GM12878 (cell line): Measurements from ENCODE around the gene KYAT1. TPM values are rescaled to one million over a fixed set of nuclear protein-coding genes. Genes with fewer than 3 reads are reported as not detected.

Experiments
- ATAC-seq: fragments of 200-7000 bp; cut with Tn5 transposase; 3 replicates; pipeline ENCODE4 v1.9.1; 2020; ENCODE audit warnings: mild to moderate bottlenecking, moderate library complexity
- BruUV-seq: library from RNA; stranded (reverse); fragments of 400-500 nt; replicated peaks from 2 replicates; lab custom pipeline; 2021; lab: Mats Ljungman, UMichigan
- CTCF ChIA-PET: fragments of 300-600 bp; sonication (Branson Sonifier 250); formaldehyde crosslinking; extraction: SDS; loops from one replicate; lab custom pipeline; 2021; ENCODE audit warnings: inconsistent platforms; lab: Yijun Ruan, JAX
- POLR2A ChIA-PET: fragments of 350-600 bp; formaldehyde crosslinking; extraction: SDS; loops from one replicate; lab custom pipeline; 2021; ENCODE audit warnings: inconsistent platforms; lab: Charles Lee
- RAD21 ChIA-PET: fragments of 300-600 bp; sonication (Branson Sonifier 250); formaldehyde crosslinking; loops from one replicate; lab custom pipeline; 2023; ENCODE audit warnings: antibody characterized with exemption; ENCODE audit not compliant: unreplicated experiment; lab: Charles Lee
- SMC1A ChIA-PET: fragments of 300-600 bp; sonication (Branson Sonifier 250); formaldehyde crosslinking; loops from one replicate; lab custom pipeline; 2023; ENCODE audit not compliant: unreplicated experiment, uncharacterized antibody; lab: Charles Lee
- DNase-seq: peaks from one replicate; pipeline ENCODE4 v3.0.0-alpha.2; 2011; ENCODE audit warnings: low read depth, low spot score
- FAIRE-seq: peaks from 3 replicates; lab custom pipeline; 2011; peaks lifted over from hg19 to GRCh38; lab: Jason Lieb, UNC
- H2AFZ ChIP-seq: 2 replicates; pipeline ENCODE4 v1.6.0; 2011; ENCODE audit warnings: low read depth, low read length, control low read depth; ENCODE audit not compliant: control insufficient read depth
- H3K27ac ChIP-seq: 2 replicates; pipeline ENCODE4 v1.5.1; 2011; ENCODE audit warnings: control low read depth; ENCODE audit not compliant: control insufficient read depth, insufficient read depth
- H3K27me3 ChIP-seq, 2 experiments: replicated peaks in 1 of 2; 2 replicates each; pipeline versions ENCODE4 v1.6.0 to v1.6.1; 2011; ENCODE audit warnings: low read length in 1 of 2; ENCODE audit not compliant: control insufficient read depth in 2 of 2, insufficient read depth in 2 of 2
- H3K36me3 ChIP-seq, 2 experiments: 2 replicates each; pipeline ENCODE4 v1.5.1; 2011; ENCODE audit warnings: low read length in 1 of 2; ENCODE audit not compliant: control insufficient read depth in 2 of 2, insufficient read depth in 2 of 2
- H3K4me1 ChIP-seq: 2 replicates; pipeline ENCODE4 v1.6.1; 2011; ENCODE audit warnings: mild to moderate bottlenecking, low read length, moderate library complexity, mixed read lengths; ENCODE audit not compliant: control insufficient read depth, insufficient read depth
- H3K4me2 ChIP-seq: 2 replicates; pipeline ENCODE4 v1.6.0; 2011; ENCODE audit warnings: control low read depth; ENCODE audit not compliant: control insufficient read depth, insufficient read depth
- H3K4me3 ChIP-seq: fragments of 200-600 bp; sonication (generic); 2 replicates; pipeline ENCODE4 v1.5.1; 2016
- H3K79me2 ChIP-seq: 2 replicates; pipeline ENCODE4 v1.6.0; 2011; ENCODE audit warnings: low read length; ENCODE audit not compliant: control insufficient read depth, insufficient read depth
- H3K9ac ChIP-seq: 2 replicates; pipeline ENCODE4 v1.8.0; 2011; ENCODE audit warnings: low read length, control low read depth, mixed read lengths; ENCODE audit not compliant: control insufficient read depth, insufficient read depth
- H3K9me3 ChIP-seq: replicated peaks from 3 replicates; pipeline ENCODE4 v1.5.1; 2011; ENCODE audit warnings: mild to moderate bottlenecking, low read length; ENCODE audit not compliant: control insufficient read depth, insufficient read depth
- H4K20me1 ChIP-seq: 2 replicates; pipeline ENCODE4 v1.6.0; 2011; ENCODE audit not compliant: control insufficient read depth, insufficient read depth
- CBX3 ChIP-seq: fragments of 200-600 bp; sonication (generic); IDR thresholded peaks from 2 replicates; pipeline ENCODE4 v1.6.1; 2016; ENCODE audit warnings: low read depth, borderline replicate concordance
- CREB1 ChIP-seq: IDR thresholded peaks from 2 replicates; pipeline ENCODE4 v1.6.1; 2012; ENCODE audit warnings: low read depth, mild to moderate bottlenecking, inconsistent platforms
- EP300 ChIP-seq, 2 experiments: fragments of 150-350 bp in 1 of 2; IDR thresholded peaks; 2 replicates each; pipeline ENCODE4 v1.6.1; 2011 to 2012; ENCODE audit warnings: low read depth in 2 of 2, low read length in 2 of 2, borderline replicate concordance in 1 of 2, improper control_type of control experiment in 1 of 2, inconsistent platforms in 1 of 2; ENCODE audit not compliant: control insufficient read depth in 1 of 2
- EZH2 ChIP-seq: IDR thresholded peaks from 2 replicates; pipeline ENCODE4 v1.6.1; 2012; ENCODE audit warnings: low read depth, mild to moderate bottlenecking, control low read depth, inconsistent platforms, low read length, borderline replicate concordance; ENCODE audit not compliant: control insufficient read depth
- KLF5 ChIP-seq: fragments of 450-650 bp; IDR thresholded peaks from 2 replicates; pipeline ENCODE4 v1.6.1; 2014; ENCODE audit warnings: mild to moderate bottlenecking; ENCODE audit not compliant: partially characterized antibody
- MXI1 ChIP-seq: fragments of 150-350 bp; IDR thresholded peaks from 2 replicates; pipeline ENCODE4 v1.6.1; 2011; ENCODE audit warnings: low read depth, mild to moderate bottlenecking, inconsistent platforms, low read length, improper control_type of control experiment
- NRF1 ChIP-seq: conservative IDR thresholded peaks from 2 replicates; pipeline ENCODE4 v1.6.1; 2011; ENCODE audit warnings: mild to moderate bottlenecking, low read depth, low read length, improper control_type of control experiment
- POLR2AphosphoS5 ChIP-seq: IDR thresholded peaks from 2 replicates; pipeline ENCODE4 v1.6.1; 2011; ENCODE audit warnings: mild to moderate bottlenecking, low read length, inconsistent platforms
- RBBP5 ChIP-seq: fragments of 200-600 bp; sonication (generic); conservative IDR thresholded peaks from 2 replicates; pipeline ENCODE4 v1.6.1; 2016
- RUNX3 ChIP-seq: IDR thresholded peaks from 2 replicates; pipeline ENCODE4 v1.6.1; 2012; ENCODE audit warnings: low read length, inconsistent platforms
- SP1 ChIP-seq: IDR thresholded peaks from one replicate; pipeline ENCODE4 v1.6.1; 2011; ENCODE audit warnings: low read depth, low read length
- SRF ChIP-seq, 2 experiments: IDR thresholded peaks; 2 replicates each; pipeline ENCODE4 v1.6.1; 2011; ENCODE audit warnings: low read depth in 2 of 2, low read length in 2 of 2, mild to moderate bottlenecking in 1 of 2, moderate library complexity in 1 of 2
- TAF1 ChIP-seq: IDR thresholded peaks from 2 replicates; pipeline ENCODE4 v1.6.1; 2011; ENCODE audit warnings: mild to moderate bottlenecking, low read depth, low read length, borderline replicate concordance
- TCF7 ChIP-seq: IDR thresholded peaks from 2 replicates; pipeline ENCODE4 v1.6.1; 2014; ENCODE audit warnings: antibody characterized with exemption, borderline replicate concordance
- WGBS: methylation state at CpG from one replicate; pipeline ENCODE4 v1.1.6; 2016; ENCODE audit warnings: low lambda C conversion rate; ENCODE audit not compliant: insufficient replicate concordance, insufficient coverage; ENCODE audit errors: missing lambda C conversion rate; 5-methylcytosine and 5-hydroxymethylcytosine counted together
- in situ Hi-C: fragments of 300-500 bp; cut with MboI; formaldehyde crosslinking; loops from 9 replicates; pipeline ENCODE4 v1.14.3; 2018; ENCODE audit warnings: mixed read lengths
- intact Hi-C: fragments of 100-400 bp; cut with micrococcal nuclease; formaldehyde crosslinking; loops from one replicate; pipeline ENCODE4 v1.14.2; 2022; ENCODE audit not compliant: unreplicated experiment
- polyA plus RNA-seq, 11 experiments: library from polyadenylated mRNA; depleted of rRNA in 4 of 11; unstranded in 6 of 11; stranded (reverse) in 5 of 11; fragments of >200 nt; fragmentation: Nextera tagmentation in 4 of 11; fragmentation: Illumina TruSeq in 1 of 11; extraction: Ambion mirVana in 4 of 11; extraction: Trizol in 1 of 11; gene quantifications; 1 replicate in 1 of 11; 2 replicates in 10 of 11; pipeline versions ENCODE4 v1.2.1 to v1.2.3, GENCODE V29; 2011 to 2016; ENCODE audit warnings: inconsistent platforms in 2 of 11, missing spikeins in 2 of 11, low read depth in 1 of 11
- total RNA-seq, 4 experiments: library from RNA; depleted of rRNA in 3 of 4; stranded (reverse); fragments of >200 nt in 3 of 4; fragmentation: Illumina TruSeq in 1 of 4; extraction: Trizol in 1 of 4; gene quantifications; 2 replicates each; pipeline versions ENCODE4 v1.2.1 to v1.2.3, GENCODE V29; 2013 to 2021
- TF ChIP-seq, protein P1 (sequence below): IDR thresholded peaks from 2 replicates; pipeline ENCODE4 v1.6.1; 2011; ENCODE audit warnings: low read depth, mild to moderate bottlenecking, low read length, moderate library complexity, borderline replicate concordance; ENCODE audit errors: extremely low read depth
- TF ChIP-seq, protein P2 (sequence below): IDR thresholded peaks from 2 replicates; pipeline ENCODE4 v1.6.1; 2011; ENCODE audit warnings: mild to moderate bottlenecking, low read depth, low read length, moderate library complexity; ENCODE audit not compliant: insufficient replicate concordance

KYAT1 gene
- total and polyA plus RNA-seq, 10 of the 15 experiments (the other 5 are each of a cell fraction or from before 2014, with no cell fraction given): 5.8 to 15.7 (median 11.4) TPM

DNA sequence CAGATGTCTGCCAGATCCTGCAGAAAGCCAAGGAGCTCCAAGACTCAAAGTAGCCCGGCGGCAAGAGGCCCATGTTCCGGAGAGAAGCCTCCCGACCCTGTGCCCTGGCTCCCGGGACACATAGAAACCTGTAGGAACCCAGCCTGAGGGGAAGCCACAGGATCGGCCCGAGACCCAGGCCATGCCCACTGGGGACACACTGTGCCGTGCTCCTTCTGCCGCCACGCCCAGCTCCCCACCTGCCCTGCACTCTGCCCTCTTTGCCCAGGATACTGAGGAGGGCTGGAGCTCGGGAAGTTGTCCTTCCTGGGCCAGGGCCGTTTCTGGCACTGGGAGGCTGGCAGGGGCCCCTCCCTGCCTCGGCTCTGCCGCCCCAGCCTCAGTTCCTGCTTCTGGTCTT, 73.9 kb downstream of the KYAT1 start:
- FAIRE-seq: no peak
- SMC1A ChIA-PET: no interaction called here
- H3K4me2 ChIP-seq: no peak overlapping the region
- H4K20me1 ChIP-seq: no peaks in the 10 kb centered on the region
- POLR2A ChIA-PET: no interaction called here
- H3K4me3 ChIP-seq: no peak overlapping the region
- ATAC-seq: no peak
- RAD21 ChIA-PET: no interaction called here
- no TSS peak for BruUV-seq
- H3K9me3 ChIP-seq: no peaks in the 10 kb centered on the region
- H3K27me3 ChIP-seq: no peaks in the 10 kb centered on the region
- CTCF ChIA-PET: no interaction called here
- H3K4me1 ChIP-seq: no peaks in the 10 kb centered on the region
- whole genome bisulfite sequencing: 79% methylated on average over 12 of the region's 14 CpGs
- no peak for DNase-seq
- H3K27ac ChIP-seq: no peak overlapping the region
- H2AFZ ChIP-seq: no peak overlapping the region
- H3K36me3 ChIP-seq: peaks cover 10 to 25% of the 10 kb centered on the region in 2 experiments; a peak in 3 of 4 replicates
- in situ Hi-C loops (no loop called here), intact Hi-C loops (no loop called here)
- no peak overlapping the region for H3K9ac ChIP-seq
- no peaks in the 10 kb centered on the region for H3K79me2 ChIP-seq
- TF ChIP-seq NRF1 (no peak), MXI1 (no peak), TCF7 (no peak), RUNX3 (no peak), CREB1 (no peak), SRF (IDR thresholded peaks at IDR 0.05; ENCODE audit: low read depth in 2 of 2, low read length in 2 of 2) (no peak), KLF5 (no peak), TAF1 (no peak), CBX3 (no peak), RBBP5 (no peak), SP1 (no peak), POLR2AphosphoS5 (no peak), EP300 (IDR thresholded peaks at IDR 0.05; ENCODE audit: borderline replicate concordance in 1 of 2, control insufficient read depth in 1 of 2, low read depth in 2 of 2, low read length in 2 of 2) (no peak), EZH2 (no peak)
- TF ChIP-seq, protein P1, sequence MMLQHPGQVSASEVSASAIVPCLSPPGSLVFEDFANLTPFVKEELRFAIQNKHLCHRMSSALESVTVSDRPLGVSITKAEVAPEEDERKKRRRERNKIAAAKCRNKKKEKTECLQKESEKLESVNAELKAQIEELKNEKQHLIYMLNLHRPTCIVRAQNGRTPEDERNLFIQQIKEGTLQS: no peak
- TF ChIP-seq, protein P2, sequence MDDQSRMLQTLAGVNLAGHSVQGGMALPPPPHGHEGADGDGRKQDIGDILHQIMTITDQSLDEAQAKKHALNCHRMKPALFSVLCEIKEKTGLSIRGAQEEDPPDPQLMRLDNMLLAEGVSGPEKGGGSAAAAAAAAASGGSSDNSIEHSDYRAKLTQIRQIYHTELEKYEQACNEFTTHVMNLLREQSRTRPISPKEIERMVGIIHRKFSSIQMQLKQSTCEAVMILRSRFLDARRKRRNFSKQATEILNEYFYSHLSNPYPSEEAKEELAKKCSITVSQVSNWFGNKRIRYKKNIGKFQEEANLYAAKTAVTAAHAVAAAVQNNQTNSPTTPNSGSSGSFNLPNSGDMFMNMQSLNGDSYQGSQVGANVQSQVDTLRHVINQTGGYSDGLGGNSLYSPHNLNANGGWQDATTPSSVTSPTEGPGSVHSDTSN: no peak
